Esophagus muscularis mucosa (tissue), 3 donors: ENCODE results near the gene GPR85.

ENCODE experiments used
- EP300 ChIP-seq: sonication (generic); formaldehyde crosslinking; IDR thresholded peaks from one replicate; pipeline ENCODE4 v1.6.1; 2017; ENCODE audit warnings: antibody characterized with exemption
- TF ChIP-seq, protein P1 (sequence below), 3 experiments: fragments of 200-600 bp in 2 of 3; fragments of 450-650 bp in 1 of 3; sonication (generic) in 2 of 3; IDR thresholded peaks; one replicate each; pipeline ENCODE4 v1.5.1; 2017 to 2019; ENCODE audit warnings: antibody characterized with exemption in 3 of 3, mild to moderate bottlenecking in 2 of 3, moderate library complexity in 1 of 3

GRCh38 chr7:113119429-113119828 lies 32.8 kb upstream of the GPR85 start:
- TF ChIP-seq, protein P1, sequence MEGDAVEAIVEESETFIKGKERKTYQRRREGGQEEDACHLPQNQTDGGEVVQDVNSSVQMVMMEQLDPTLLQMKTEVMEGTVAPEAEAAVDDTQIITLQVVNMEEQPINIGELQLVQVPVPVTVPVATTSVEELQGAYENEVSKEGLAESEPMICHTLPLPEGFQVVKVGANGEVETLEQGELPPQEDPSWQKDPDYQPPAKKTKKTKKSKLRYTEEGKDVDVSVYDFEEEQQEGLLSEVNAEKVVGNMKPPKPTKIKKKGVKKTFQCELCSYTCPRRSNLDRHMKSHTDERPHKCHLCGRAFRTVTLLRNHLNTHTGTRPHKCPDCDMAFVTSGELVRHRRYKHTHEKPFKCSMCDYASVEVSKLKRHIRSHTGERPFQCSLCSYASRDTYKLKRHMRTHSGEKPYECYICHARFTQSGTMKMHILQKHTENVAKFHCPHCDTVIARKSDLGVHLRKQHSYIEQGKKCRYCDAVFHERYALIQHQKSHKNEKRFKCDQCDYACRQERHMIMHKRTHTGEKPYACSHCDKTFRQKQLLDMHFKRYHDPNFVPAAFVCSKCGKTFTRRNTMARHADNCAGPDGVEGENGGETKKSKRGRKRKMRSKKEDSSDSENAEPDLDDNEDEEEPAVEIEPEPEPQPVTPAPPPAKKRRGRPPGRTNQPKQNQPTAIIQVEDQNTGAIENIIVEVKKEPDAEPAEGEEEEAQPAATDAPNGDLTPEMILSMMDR (IDR thresholded peaks at IDR 0.05), result no peak
- TF ChIP-seq EP300, result no peak
